GM12872 (cell line): Measurements from ENCODE around the gene TMEM74B.

Experiments used
- CTCF ChIP-seq: IDR thresholded peaks from 3 replicates; pipeline ENCODE4 v1.5.1; 2011; ENCODE audit warnings: low read depth, mild to moderate bottlenecking, low read length, moderate library complexity; ENCODE audit not compliant: insufficient read depth

Gene TMEM74B

GRCh38 chr20:1207293-1207878 lies 22.6 kb upstream of the TMEM74B start:
- TF ChIP-seq CTCF: no peak

GRCh38 chr20:1206366-1207148 lies 21.8 kb upstream of the TMEM74B start:
- TF ChIP-seq CTCF: no peak

- no peak for TF ChIP-seq CTCF
These were observed 21.0 kb upstream of the TMEM74B start for GRCh38 chr20:1205802-1206201.

- TF ChIP-seq CTCF: no peak
These were observed 19.8 kb upstream of the TMEM74B start for GRCh38 chr20:1204576-1204975.

GRCh38 chr20:1204113-1204512 lies 19.3 kb upstream of the TMEM74B start:
- TF ChIP-seq CTCF: no peak

GRCh38 chr20:1203630-1204029 lies 18.8 kb upstream of the TMEM74B start:
- no peak for TF ChIP-seq CTCF

GRCh38 chr20:1202762-1203504 lies 18.2 kb upstream of the TMEM74B start, which contains the start of gene C20orf202:
Gene C20orf202, plus strand, starts transcription at chr20:1203454. Its CDS starts 132 bp downstream, at chr20:1203586.
- no peak for TF ChIP-seq CTCF
